A549 treated with AZD2906 at 1 μM for 4 hours (cell line): ENCODE measurements around the gene GUCY1A2. TPM values are rescaled to one million over a fixed set of nuclear protein-coding genes. Genes with fewer than 3 reads are reported as not detected.

ENCODE experiments used
- total RNA-seq: library from RNA; stranded (reverse); fragments of 200-300 nt; extraction: Qiagen RNA extraction; gene quantifications from 5 replicates; pipeline ENCODE4 v1.2.3, GENCODE V29; 2022

Gene GUCY1A2, protein sequence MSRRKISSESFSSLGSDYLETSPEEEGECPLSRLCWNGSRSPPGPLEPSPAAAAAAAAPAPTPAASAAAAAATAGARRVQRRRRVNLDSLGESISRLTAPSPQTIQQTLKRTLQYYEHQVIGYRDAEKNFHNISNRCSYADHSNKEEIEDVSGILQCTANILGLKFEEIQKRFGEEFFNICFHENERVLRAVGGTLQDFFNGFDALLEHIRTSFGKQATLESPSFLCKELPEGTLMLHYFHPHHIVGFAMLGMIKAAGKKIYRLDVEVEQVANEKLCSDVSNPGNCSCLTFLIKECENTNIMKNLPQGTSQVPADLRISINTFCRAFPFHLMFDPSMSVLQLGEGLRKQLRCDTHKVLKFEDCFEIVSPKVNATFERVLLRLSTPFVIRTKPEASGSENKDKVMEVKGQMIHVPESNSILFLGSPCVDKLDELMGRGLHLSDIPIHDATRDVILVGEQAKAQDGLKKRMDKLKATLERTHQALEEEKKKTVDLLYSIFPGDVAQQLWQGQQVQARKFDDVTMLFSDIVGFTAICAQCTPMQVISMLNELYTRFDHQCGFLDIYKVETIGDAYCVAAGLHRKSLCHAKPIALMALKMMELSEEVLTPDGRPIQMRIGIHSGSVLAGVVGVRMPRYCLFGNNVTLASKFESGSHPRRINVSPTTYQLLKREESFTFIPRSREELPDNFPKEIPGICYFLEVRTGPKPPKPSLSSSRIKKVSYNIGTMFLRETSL
- total RNA-seq: 0.03 to 0.09 TPM (median 0.08 TPM) in 5 replicates

DNA sequence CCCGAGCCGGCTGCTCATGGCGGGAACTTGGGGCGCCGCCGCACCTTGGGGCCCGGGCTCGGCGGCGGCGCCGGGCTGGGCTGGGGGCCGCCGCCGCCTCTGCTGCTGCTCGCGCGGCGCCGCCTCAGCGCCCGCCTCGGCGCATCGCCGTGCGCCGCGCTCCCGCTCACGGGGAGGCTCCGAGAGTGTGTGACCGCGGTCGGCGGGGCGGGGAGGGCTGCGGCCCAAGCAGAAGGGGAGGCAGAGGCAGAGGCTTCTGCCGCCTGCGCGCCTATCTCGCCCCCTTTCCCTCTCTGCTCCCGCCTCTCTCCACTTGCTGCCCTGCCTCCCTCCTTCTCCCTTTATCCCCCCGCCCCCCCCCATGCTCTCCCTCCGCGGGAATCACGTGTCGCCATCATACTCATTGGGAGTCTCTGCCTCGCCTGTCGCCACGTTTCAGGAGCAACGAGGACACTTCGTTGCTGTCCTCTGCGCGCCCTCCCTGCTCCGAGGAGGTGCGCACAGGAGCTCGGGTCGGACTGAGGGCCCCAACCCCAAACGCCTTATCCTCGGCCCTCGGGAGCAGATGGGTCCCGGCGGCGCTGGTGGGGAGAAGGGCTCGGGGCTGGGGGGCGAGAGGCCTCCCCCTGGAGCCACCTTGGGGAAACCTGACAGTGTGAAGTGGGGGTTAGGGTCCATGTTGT, at the start of gene GUCY1A2:
Gene GUCY1A2 (minus strand): TSS at position 258 of the 683 bp plus-strand sequence. CDS start 421 bp downstream, outside the sequence.

